GM23338 (cell line): ENCODE measurements around the gene KCTD1. TPM values are rescaled to one million over a fixed set of nuclear protein-coding genes. Genes with fewer than 3 reads are reported as not detected.
A peak's percentile ranks its signal among the peaks of the same experiment; 100 is the strongest.

ENCODE experiments used
- ATAC-seq: fragments of 200-7000 bp; cut with Tn5 transposase; 3 replicates; pipeline ENCODE4 v1.9.1; 2020
- DNase-seq: peaks from one replicate; pipeline ENCODE4 v3.0.0-alpha.2; 2015; ENCODE audit warnings: low spot score
- H2AFZ ChIP-seq: fragments of 200-600 bp; sonication (generic); 2 replicates; pipeline ENCODE4 v1.8.0; 2016; ENCODE audit warnings: antibody characterized with exemption, mild to moderate bottlenecking, moderate library complexity
- H3F3A ChIP-seq: fragments of 200-600 bp; sonication (generic); replicated peaks from 2 replicates; pipeline ENCODE4 v1.8.0; 2017; ENCODE audit warnings: antibody characterized with exemption, mixed run types, low read depth
- H3K27ac ChIP-seq: fragments of 200-600 bp; sonication (generic); 2 replicates; pipeline ENCODE4 v1.6.1; 2016; ENCODE audit warnings: low read depth
- H3K27me3 ChIP-seq: fragments of 200-600 bp; sonication (generic); 2 replicates; pipeline ENCODE4 v1.8.0; 2016; ENCODE audit warnings: mild to moderate bottlenecking, mixed run types, moderate library complexity; ENCODE audit not compliant: insufficient read depth
- H3K36me3 ChIP-seq: fragments of 200-600 bp; sonication (generic); 2 replicates; pipeline ENCODE4 v1.8.0; 2016; ENCODE audit warnings: mild to moderate bottlenecking; ENCODE audit not compliant: insufficient read depth
- H3K4me1 ChIP-seq: fragments of 200-600 bp; sonication (generic); 2 replicates; pipeline ENCODE4 v1.8.0; 2016; ENCODE audit warnings: mild to moderate bottlenecking, moderate library complexity; ENCODE audit not compliant: insufficient read depth
- H3K4me2 ChIP-seq: fragments of 200-600 bp; sonication (generic); 2 replicates; pipeline ENCODE4 v1.7.1; 2017; ENCODE audit warnings: mixed run types
- H3K4me3 ChIP-seq: fragments of 200-600 bp; sonication (generic); 2 replicates; pipeline ENCODE4 v1.6.1; 2016; ENCODE audit warnings: mixed run types
- H3K79me2 ChIP-seq: fragments of 200-600 bp; sonication (generic); replicated peaks from 2 replicates; pipeline ENCODE4 v1.8.0; 2017; ENCODE audit warnings: mild to moderate bottlenecking; ENCODE audit not compliant: insufficient read depth
- H3K9me2 ChIP-seq: fragments of 200-600 bp; sonication (generic); 2 replicates; pipeline ENCODE4 v1.8.0; 2017; ENCODE audit not compliant: insufficient read depth
- H4K20me1 ChIP-seq: fragments of 200-600 bp; sonication (generic); replicated peaks from 2 replicates; pipeline ENCODE4 v1.8.0; 2017; ENCODE audit warnings: mild to moderate bottlenecking; ENCODE audit not compliant: insufficient read depth
- H3K27ac Mint-ChIP-seq: 2 replicates; pipeline ENCODE4 v1.8.0; 2020; ENCODE audit warnings: inconsistent platforms, mild to moderate bottlenecking, moderate library complexity, mixed read lengths
- H3K27me3 Mint-ChIP-seq: 3 replicates; pipeline ENCODE4 v1.8.0; 2022; ENCODE audit warnings: low read depth, mild to moderate bottlenecking, moderate library complexity, mixed read lengths, inconsistent platforms; ENCODE audit not compliant: insufficient read depth, poor library complexity
- H3K36me3 Mint-ChIP-seq: 3 replicates; pipeline ENCODE4 v1.8.0; 2021; ENCODE audit warnings: low read depth, mild to moderate bottlenecking, inconsistent platforms, moderate library complexity, mixed read lengths
- H3K4me1 Mint-ChIP-seq: 3 replicates; pipeline ENCODE4 v1.8.0; 2020; ENCODE audit warnings: mild to moderate bottlenecking, inconsistent platforms, mixed read lengths
- H3K4me3 Mint-ChIP-seq: 3 replicates; pipeline ENCODE4 v1.8.0; 2021; ENCODE audit warnings: moderate library complexity, mild to moderate bottlenecking, inconsistent platforms, mixed read lengths
- H3K9me3 Mint-ChIP-seq: 3 replicates; pipeline ENCODE4 v1.8.0; 2020; ENCODE audit warnings: moderate library complexity, mild to moderate bottlenecking, inconsistent platforms, mixed read lengths
- CREB1 ChIP-seq: fragments of 250-450 bp; sonication (Bioruptor Pico); IDR thresholded peaks from 2 replicates; pipeline ENCODE4 v1.5.0; 2020; ENCODE audit warnings: low read depth, mild to moderate bottlenecking, moderate library complexity
- EZH2 ChIP-seq: fragments of 200-600 bp; sonication (generic); IDR thresholded peaks from one replicate; pipeline ENCODE4 v1.8.0; 2017; ENCODE audit warnings: antibody characterized with exemption, mild to moderate bottlenecking, low read depth; ENCODE audit not compliant: unreplicated experiment
- EZH2phosphoT487 ChIP-seq: fragments of 200-600 bp; sonication (generic); IDR thresholded peaks from one replicate; pipeline ENCODE4 v1.8.1; 2018; ENCODE audit warnings: antibody characterized with exemption; ENCODE audit not compliant: unreplicated experiment
- JUNB ChIP-seq: IDR thresholded peaks from one replicate; pipeline ENCODE4 v1.6.1; 2016; ENCODE audit warnings: antibody characterized with exemption; ENCODE audit not compliant: unreplicated experiment
- NANOG ChIP-seq: IDR thresholded peaks from 2 replicates; pipeline ENCODE4 v1.6.1; 2016; ENCODE audit warnings: antibody characterized with exemption, borderline replicate concordance
- POLR2AphosphoS5 ChIP-seq: IDR thresholded peaks from 2 replicates; pipeline ENCODE4 v1.6.1; 2016; ENCODE audit warnings: antibody characterized with exemption, low read depth
- STAT1 ChIP-seq: IDR thresholded peaks from one replicate; pipeline ENCODE4 v1.6.1; 2016; ENCODE audit warnings: antibody characterized with exemption; ENCODE audit not compliant: unreplicated experiment
- ZNF114 ChIP-seq: fragments of 250-450 bp; sonication (Bioruptor Pico); IDR thresholded peaks from 2 replicates; pipeline ENCODE4 v1.5.0; 2020; ENCODE audit warnings: mild to moderate bottlenecking, moderate library complexity
- ZNF331 ChIP-seq: fragments of 250-450 bp; sonication (Bioruptor Pico); IDR thresholded peaks from 2 replicates; pipeline ENCODE4 v1.5.0; 2020; ENCODE audit warnings: low read depth, mild to moderate bottlenecking, moderate library complexity
- ZNF462 ChIP-seq: fragments of 250-450 bp; sonication (Bioruptor Pico); IDR thresholded peaks from 2 replicates; pipeline ENCODE4 v1.5.0; 2020; ENCODE audit warnings: mild to moderate bottlenecking, moderate library complexity
- polyA plus RNA-seq: library from polyadenylated mRNA; unstranded; fragments of >200 nt; fragmentation: Nextera tagmentation; extraction: Ambion mirVana; gene quantifications from 2 replicates; pipeline ENCODE4 v1.2.1, GENCODE V29; 2016
- total RNA-seq: library from RNA; depleted of rRNA; stranded (reverse); fragments of >200 nt; shearing (Covaris generic); gene quantifications from 2 replicates; pipeline ENCODE4 v1.2.3, GENCODE V29; 2014
- TF ChIP-seq, protein P1 (sequence below): IDR thresholded peaks from one replicate; pipeline ENCODE4 v1.6.1; 2018; ENCODE audit warnings: antibody characterized with exemption; ENCODE audit not compliant: unreplicated experiment
- TF ChIP-seq, protein P2 (sequence below): IDR thresholded peaks from 2 replicates; pipeline ENCODE4 v1.6.1; 2016; ENCODE audit warnings: antibody characterized with exemption
- TF ChIP-seq, protein P3 (sequence below), 2 experiments: fragments of 200-600 bp in 1 of 2; sonication (generic) in 1 of 2; conservative IDR thresholded peaks; 2 replicates each; pipeline versions ENCODE4 v1.5.1 to v1.6.1; 2016 to 2017; ENCODE audit warnings: antibody characterized with exemption in 2 of 2, low read depth in 2 of 2, mild to moderate bottlenecking in 2 of 2, moderate library complexity in 1 of 2

Gene KCTD1
- total and polyA plus RNA-seq, 2 experiments from 2014 or later = 7.1 to 20.5 TPM

- Mint-ChIP-seq H3K27ac (no peak overlapping the region), H3K27me3 (peaks cover 3% of the 10 kb centered on the region), H3K9me3 (no peaks in the 10 kb centered on the region), H3K4me3 (no peak overlapping the region), H3K4me1 (peaks cover 23% of the 10 kb centered on the region), H3K36me3 (no peaks in the 10 kb centered on the region)
- TF ChIP-seq NANOG (no peak), POLR2AphosphoS5 (no peak), CREB1 (CRISPR knock-in tag) (no peak), ZNF331 (CRISPR knock-in tag) (no peak), EZH2phosphoT487 (no peak), JUNB (no peak), EZH2 (no peak), ZNF114 (no peak), STAT1 (no peak), ZNF462 (CRISPR knock-in tag) (no peak)
- TF ChIP-seq, protein P1, sequence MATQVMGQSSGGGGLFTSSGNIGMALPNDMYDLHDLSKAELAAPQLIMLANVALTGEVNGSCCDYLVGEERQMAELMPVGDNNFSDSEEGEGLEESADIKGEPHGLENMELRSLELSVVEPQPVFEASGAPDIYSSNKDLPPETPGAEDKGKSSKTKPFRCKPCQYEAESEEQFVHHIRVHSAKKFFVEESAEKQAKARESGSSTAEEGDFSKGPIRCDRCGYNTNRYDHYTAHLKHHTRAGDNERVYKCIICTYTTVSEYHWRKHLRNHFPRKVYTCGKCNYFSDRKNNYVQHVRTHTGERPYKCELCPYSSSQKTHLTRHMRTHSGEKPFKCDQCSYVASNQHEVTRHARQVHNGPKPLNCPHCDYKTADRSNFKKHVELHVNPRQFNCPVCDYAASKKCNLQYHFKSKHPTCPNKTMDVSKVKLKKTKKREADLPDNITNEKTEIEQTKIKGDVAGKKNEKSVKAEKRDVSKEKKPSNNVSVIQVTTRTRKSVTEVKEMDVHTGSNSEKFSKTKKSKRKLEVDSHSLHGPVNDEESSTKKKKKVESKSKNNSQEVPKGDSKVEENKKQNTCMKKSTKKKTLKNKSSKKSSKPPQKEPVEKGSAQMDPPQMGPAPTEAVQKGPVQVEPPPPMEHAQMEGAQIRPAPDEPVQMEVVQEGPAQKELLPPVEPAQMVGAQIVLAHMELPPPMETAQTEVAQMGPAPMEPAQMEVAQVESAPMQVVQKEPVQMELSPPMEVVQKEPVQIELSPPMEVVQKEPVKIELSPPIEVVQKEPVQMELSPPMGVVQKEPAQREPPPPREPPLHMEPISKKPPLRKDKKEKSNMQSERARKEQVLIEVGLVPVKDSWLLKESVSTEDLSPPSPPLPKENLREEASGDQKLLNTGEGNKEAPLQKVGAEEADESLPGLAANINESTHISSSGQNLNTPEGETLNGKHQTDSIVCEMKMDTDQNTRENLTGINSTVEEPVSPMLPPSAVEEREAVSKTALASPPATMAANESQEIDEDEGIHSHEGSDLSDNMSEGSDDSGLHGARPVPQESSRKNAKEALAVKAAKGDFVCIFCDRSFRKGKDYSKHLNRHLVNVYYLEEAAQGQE = no peak
- TF ChIP-seq, protein P2, sequence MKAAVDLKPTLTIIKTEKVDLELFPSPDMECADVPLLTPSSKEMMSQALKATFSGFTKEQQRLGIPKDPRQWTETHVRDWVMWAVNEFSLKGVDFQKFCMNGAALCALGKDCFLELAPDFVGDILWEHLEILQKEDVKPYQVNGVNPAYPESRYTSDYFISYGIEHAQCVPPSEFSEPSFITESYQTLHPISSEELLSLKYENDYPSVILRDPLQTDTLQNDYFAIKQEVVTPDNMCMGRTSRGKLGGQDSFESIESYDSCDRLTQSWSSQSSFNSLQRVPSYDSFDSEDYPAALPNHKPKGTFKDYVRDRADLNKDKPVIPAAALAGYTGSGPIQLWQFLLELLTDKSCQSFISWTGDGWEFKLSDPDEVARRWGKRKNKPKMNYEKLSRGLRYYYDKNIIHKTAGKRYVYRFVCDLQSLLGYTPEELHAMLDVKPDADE = no peak
- TF ChIP-seq, protein P3, sequence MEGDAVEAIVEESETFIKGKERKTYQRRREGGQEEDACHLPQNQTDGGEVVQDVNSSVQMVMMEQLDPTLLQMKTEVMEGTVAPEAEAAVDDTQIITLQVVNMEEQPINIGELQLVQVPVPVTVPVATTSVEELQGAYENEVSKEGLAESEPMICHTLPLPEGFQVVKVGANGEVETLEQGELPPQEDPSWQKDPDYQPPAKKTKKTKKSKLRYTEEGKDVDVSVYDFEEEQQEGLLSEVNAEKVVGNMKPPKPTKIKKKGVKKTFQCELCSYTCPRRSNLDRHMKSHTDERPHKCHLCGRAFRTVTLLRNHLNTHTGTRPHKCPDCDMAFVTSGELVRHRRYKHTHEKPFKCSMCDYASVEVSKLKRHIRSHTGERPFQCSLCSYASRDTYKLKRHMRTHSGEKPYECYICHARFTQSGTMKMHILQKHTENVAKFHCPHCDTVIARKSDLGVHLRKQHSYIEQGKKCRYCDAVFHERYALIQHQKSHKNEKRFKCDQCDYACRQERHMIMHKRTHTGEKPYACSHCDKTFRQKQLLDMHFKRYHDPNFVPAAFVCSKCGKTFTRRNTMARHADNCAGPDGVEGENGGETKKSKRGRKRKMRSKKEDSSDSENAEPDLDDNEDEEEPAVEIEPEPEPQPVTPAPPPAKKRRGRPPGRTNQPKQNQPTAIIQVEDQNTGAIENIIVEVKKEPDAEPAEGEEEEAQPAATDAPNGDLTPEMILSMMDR (conservative IDR thresholded peaks at IDR 0.05; ENCODE audit: low read depth in 2 of 2) = no peak
- no peak for DNase-seq
- Histone ChIP-seq H3K79me2 (no peaks in the 10 kb centered on the region), H3K4me2 (no peak overlapping the region), H3F3A (no peaks in the 10 kb centered on the region), H3K27ac (no peak overlapping the region), H3K9me2 (0 out of 2 replicates have a peak, but pooled peaks cover 7% of the 10 kb centered on the region), H3K4me3 (no peak overlapping the region), H3K36me3 (no peaks in the 10 kb centered on the region), H3K4me1 (peaks cover 6% of the 10 kb centered on the region), H2AFZ (peak overlapping the region; percentile 52; the same call in 1 of the 2 replicates), H3K27me3 (no peaks in the 10 kb centered on the region), H4K20me1 (no peaks in the 10 kb centered on the region)
- ATAC-seq = no peak; the same call in 2 of the 3 replicates
Measured at GRCh38 chr18:26406324-26406723, 142.0 kb downstream of the KCTD1 start.
